Fibroblast of skin of right biceps (primary cell): Measurements from ENCODE around the gene C10orf105.

Experiments used
- DNase-seq: peaks from one replicate; pipeline ENCODE4 v3.0.0-alpha.2; 2013

The C10orf105 gene

DNA sequence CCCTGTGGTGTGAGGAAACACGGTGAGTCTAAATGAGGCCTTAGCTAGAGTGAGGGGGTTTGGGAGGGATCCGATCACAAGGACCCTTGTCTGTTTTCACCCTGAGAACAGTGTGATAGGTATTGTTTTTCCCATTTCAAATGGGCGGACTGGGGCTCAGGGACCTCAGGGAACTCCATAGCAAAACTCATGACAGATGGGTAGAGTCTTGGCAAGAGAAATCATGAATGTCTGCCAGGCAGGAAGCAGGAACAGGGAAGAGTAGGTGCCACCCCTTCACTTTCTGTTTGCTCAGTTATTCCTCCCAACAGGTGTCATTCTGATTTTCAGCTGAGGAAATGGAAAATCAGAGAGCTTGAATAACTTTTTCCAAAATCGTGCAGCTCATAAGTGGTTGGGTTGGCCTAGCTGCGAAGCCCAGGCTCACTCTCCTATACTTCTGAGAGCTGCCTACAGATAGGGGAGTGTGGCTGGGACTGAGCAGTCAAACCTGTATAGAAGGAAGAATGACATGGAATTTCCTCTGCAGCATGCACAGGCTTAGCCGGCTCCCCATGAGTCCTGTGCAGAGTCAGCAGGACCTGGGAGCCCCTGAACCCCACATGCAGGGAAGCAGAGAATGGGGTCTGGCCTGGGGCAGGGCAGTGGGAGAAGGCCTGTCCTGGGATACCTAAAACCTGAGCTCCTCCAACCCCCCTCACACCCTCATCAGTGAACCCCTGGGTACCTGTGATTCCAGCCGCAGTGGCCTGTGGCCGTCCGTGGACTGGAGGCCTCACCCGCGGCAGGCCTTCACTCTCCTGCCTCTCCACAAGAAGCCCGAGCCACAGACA lies 17.6 kb upstream of the C10orf105 start:
- DNase-seq, result no peak

DNA sequence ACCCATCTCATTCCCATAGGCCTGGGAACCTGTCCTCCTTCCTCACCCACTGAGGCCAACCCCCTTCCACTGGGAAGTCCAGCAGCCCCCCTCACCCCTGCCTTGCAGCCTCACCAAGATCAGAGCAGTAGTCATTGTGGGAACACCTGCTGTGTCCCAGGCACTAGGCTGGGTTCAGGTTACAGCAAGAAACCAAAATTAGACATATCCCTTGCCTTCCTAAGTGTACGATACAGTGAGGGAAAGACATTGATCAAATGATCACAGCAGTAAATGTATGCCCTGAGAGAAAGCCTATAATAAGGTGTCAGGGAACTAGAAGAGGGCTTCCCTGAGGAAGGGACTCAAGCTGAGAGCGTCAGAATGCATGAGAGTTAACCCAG lies 17.0 kb upstream of the C10orf105 start:
- DNase-seq, result no peak

DNA sequence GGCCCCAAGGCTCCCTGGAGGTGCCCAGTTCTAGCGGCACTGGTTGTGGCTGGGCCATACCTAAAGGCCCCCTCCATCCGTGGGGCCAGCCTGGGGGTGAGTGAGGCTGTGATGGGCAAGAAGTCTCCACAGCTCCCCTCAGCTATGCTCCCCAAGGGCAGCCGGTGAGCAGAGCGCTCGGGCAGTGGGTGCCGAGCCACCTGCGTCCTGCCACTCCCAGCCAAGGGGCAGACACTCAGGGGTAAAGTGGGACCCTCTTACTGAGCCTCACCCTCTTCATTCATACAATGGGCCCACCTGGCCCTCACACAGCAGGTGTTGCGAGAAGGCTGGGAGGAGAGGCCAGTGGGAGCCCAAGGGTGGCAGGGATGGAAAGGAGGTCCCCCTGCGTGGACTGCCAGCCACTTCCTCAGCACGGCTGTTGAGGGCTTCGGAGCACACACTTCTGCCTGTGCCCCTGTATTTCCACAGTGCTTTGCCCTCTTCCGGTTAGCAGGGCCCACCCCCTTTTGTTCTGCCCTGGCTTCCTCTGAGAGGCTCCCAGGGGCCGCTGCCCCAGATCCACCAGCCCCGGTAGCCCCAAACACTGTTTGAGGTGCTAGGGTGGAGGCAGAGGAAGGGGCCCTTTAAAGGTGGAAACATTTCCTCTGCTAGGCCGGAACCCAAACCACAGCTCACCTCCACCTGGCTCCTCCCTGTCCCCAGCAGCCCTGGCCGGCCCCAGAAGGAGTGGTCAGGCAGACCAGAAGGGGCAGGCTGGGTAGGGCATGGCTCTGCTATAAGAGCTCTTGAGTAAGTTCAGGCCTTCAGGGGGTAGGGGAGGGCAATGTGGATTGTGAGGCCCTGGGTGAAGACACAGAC lies 16.4 kb upstream of the C10orf105 start:
- no peak for DNase-seq

DNA sequence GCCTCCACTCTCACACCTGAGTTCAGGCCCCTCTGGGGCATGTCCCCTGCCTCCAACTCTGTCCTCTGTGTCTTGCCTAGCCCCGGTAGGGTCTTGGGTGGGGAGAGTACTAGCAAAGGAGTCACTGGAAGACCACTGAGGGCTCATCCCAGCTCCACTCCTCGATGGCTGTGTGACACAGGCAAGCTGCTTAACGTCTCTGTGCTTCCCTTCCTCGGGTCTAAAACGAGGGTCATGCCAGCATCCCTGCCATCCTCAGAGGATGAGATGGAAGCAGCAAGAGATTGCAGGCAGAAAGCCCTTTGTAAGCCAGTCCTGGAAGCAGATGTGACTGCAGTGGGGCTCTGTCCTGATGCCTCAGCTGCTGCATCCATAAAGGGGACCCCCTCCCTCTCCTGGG lies 15.2 kb upstream of the C10orf105 start:
- no peak for DNase-seq

DNA sequence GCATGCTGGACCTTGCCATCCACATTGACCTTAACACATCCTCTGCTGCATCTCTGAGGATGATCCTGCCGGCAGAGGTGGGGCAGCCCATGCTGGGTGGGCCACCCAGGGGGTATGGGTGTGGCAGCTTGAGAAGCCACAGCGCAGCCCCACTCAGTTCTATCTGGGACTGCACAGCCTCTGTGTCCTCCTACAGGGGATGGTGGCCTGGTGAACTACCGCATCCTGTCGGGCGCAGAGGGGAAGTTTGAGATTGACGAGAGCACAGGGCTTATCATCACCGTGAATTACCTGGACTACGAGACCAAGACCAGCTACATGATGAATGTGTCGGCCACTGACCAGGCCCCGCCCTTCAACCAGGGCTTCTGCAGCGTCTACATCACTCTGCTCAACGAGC lies 12.2 kb upstream of the C10orf105 start:
- no peak for DNase-seq

DNA sequence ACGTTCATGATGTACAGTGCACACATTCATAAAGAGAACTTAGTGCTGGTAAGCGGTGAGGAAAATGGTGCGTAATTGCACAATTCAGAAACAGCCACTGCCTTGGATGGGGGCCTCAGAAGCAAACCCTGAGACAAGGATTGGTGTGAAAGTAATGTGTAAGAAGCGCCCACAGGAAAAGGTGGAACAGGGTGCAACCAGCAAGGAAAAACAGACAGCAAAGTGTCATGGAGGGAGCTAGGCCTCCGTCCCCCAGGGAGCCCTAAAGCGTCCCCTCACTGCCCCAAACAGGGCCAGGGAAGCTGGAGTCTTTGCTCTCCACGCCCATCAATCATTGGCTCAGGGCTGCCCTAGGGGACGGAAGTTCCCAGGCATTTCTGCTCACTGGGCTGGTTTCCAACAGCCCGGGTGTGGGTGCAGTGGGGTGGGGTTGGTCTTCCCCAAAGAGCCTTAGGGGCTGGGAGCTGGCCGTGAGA lies 9.6 kb upstream of the C10orf105 start:
- no peak for DNase-seq

DNA sequence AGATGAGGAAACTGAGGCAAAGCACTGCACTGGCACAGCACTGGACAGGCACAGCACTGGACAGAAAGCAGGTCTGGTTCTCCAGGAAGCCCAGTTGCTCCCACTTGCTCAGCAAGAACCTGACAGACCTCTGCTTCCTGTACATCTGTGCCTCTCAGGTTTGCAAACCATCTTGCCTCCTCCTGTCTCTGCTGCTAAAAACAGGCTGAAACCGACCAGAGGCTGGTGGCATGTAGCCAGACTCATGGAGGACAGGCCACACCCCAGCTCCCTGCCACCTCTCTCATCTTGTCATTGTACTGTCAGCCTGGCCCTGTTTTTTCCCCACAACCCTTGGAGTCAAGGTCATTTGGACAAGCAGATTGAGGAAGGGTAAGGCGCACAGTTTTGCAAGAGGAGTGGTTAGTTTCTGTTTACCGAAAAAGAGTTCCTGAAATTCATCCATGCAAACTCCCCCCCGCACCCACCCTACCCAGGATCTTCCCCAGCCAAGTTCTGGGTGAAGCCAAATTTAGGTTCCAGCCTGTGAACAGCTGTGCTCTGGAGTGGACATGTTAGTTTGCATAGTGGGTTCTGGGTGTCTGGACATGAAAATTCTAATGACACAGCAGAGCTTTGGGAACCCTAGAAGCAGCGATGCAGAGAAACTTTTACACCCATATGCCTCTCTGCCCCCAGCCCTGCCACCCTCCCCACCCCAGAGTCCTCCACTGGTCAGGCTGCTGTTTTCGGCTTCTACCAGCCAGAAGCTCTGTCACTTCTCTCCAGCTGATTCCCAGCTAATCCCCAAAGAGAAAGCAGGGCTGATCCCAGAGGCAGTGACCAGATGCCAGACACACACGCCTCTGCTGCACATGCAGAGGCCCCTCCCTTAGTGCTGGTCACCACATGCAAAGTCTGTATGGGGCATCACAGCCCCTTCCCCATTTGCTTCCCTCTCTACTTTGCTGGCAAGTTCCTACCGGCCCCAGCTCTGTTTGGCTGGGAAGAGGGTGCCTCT lies 8.5 kb upstream of the C10orf105 start:
- no peak for DNase-seq

DNA sequence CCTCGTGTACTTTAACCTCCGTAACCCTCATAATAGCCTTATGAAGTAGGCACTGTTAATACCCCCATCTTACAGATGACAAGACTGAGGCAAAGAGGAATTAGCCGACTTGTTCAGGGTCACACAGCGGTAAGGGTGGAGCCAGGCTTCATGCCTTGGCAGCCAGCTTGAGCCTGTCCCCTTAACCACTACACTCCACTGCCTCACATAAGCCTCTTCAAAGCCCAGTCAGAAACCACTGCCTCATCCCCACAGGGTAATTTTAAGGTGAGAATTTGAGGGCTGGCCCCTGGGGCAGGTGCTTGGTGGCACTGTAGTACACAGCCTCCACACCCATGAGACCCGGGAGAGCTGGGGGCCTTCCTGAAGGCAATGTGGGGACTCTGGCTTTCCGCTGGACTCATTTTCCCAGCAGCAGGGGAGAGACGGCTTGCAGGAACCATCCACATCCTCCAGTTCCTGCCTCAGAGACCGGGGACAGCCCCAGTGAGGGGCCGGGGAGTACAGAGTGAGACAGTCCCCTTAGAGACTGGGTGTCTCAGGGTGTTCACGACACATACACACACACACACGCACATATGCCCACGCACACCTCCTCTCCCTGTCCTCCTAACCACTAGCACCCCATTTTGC lies 7.6 kb upstream of the C10orf105 start:
- DNase-seq, result no peak

DNA sequence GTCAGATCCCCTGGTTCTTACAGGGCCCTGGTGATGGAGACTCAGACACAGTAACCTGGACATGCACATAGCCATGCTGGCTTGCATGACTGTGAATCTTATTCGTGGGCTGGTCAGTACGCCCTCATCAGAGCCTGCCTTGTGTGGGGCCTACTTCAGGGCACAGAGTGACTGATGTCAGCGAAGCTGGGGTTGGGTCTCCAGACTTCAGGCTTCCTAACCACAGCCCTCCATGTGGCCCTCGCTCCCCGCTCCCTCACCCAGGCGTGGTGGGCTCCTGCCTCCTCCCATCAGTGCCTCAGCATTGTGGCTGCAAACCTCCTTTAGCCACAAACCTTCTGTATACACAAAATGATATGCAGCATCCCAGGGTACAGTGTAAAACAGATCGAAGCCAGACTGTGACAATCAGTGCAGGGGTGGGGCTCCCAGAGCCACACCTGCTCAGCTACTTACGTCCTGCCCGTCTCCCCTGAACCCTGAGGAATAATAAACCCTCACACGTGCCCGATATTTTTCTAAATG lies 7.1 kb upstream of the C10orf105 start:
- no peak for DNase-seq

DNA sequence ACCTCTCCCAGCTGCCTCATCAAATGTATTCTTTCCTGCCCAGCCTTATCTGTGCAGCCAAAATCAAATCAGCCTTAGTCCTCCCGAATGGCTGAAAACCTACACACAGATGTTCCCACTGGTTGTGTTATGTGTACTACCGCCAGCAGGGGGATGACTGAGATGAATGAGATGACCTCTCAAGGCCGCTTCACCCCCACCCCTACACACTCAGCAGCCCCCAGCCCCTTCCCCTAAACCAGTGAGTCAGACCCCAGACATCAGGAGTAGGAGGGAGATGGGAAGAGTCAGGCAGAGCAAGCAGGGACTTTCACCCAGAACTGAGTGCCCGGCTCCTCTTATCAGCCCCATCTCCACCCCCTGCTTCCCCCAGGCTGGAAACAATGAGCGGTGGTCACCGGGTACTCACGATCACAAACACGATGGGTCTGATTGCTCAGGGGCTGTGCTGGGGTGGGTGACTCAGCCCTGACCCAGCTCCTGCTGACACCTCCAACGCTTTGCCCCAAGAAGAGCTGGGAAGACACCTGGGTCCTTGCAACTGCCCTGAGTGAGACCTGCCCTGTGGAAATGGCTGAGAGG lies 6.5 kb upstream of the C10orf105 start:
- peak; percentile 25 for DNase-seq

DNA sequence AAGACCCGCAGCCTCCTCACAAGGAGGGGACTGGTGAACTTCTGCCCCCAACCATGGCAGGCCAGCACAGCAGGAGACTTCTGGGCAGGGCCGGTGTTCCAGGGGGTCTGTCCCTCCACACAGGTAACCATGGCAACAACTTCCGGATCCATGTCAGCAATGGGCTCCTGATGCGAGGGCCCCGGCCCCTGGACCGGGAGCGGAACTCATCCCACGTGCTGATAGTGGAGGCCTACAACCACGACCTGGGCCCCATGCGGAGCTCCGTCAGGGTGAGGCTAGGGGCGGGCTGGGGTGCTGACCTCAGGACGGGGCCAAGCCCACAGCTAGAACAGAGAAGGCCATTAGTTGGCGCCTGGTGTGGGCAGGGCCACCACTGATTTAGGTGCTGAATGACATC lies 5.7 kb upstream of the C10orf105 start:
- DNase-seq, result no peak

DNA sequence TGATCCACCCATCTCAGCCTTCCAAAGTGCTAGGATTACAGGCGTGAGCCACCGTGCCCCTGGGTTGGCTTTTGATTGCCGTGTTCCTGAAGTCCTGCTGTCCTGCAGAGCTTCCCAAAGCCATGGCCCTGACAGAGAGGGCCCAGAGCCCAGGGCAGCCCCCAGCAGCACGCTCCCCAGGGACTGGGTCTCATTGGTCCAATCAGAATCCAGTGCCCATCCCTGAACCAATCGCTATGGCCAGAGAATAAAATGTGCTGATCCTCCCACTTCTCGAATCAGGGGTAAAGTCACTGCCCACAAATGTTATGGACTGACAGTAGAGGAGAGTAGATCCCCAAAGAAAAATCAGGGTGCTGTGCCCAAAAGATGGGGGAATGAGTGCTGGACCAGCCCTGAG lies 5.0 kb upstream of the C10orf105 start:
- no peak for DNase-seq

DNA sequence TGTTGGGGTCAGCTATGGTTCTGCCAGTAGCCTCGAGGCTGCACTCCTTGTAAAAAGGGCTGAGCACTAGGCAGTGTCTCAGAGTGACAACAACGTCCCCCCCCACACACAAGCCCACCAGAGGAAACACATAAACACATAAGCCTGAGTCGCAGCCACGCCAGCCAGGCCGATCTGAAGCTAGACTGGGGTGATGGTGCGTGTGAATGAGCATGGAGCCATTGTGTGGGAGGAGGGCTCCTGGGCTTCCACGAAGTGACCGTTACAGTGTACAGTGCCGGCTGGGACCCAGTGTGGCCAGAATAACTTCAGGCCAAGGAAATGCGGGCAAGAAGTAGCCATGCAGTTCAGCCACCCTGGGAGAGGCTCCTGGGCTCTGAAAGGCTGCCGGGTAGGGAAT lies 3.7 kb upstream of the C10orf105 start:
- no peak for DNase-seq

DNA sequence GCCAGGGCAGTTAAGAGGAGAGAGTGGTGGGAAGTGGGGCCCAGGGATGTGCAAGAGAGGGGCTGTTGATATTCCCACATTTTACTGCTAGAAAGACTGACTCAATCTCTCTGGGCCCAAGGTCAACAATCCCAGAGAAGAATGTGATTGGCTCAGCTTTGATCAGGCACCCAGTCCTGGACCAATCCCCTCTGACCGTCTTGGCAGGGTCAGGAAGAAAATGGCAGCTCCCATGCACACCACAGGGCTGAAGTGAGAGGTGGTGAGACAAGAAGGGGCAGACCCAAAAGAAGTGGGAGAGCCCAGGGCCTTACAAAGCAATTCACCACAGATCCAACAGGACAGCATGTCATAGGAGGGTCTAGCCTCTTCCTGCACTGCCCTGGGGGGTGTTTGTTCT lies 3.3 kb upstream of the C10orf105 start:
- no peak for DNase-seq

DNA sequence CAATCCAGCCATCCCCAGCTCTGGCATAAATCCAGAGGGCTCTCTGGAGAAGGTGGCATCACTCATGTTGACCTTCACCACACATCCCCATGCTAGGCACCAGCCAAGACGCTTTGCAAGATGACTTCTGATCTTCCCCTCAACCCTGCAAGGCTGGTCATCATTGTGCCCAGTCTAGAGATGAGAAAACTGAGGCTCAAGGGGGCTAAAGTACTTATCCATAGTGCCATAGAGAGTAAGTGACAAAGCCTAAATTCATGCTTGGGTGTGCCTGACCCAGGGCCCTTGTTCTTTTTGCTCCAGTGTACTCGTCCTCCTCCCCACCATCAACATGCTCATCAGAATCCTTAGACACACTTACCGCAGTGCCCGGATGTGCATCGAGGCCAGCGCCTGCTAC lies 1.7 kb upstream of the C10orf105 start:
- no peak for DNase-seq

DNA sequence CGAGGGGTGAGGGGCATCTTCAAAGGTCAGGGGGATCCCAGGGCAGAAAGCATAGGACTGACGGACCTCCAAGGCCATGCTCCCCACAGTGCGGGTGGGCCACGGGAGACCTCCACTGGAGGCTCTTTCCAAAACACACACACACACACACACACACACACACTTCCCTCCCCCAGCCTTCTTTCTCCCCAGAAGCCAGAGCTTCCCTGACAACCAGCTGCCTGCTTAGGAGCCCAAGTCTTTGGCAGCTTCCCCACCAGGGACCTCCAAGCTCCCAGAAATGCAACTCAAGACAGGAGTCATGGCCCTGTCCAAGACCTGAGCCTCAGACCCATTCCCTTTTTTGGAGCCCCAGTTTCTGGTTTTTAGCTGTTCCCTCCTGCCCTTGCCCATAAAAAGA lies 710 bp upstream of the C10orf105 start:
- DNase-seq, result no peak

DNA sequence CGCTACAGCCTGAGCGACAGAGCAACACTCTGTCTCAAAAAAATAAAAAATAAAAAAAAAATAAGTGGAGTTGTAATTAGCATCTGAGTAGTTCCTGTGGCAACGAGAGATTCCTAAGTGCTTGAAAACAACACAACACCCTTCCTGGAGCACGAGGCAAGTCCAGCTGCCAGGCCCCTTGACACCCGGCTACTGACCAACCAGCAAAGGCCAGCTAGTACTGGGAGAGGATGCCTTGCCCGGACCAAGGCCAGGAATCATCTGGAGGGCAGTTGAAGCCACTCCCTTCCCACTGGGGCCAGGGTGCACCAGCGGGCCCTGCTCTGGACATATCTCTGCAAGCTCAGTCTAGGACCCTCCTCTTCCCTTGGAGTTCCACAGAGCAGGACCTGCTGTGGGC lies 536 bp downstream of the C10orf105 start:
- no peak for DNase-seq

DNA sequence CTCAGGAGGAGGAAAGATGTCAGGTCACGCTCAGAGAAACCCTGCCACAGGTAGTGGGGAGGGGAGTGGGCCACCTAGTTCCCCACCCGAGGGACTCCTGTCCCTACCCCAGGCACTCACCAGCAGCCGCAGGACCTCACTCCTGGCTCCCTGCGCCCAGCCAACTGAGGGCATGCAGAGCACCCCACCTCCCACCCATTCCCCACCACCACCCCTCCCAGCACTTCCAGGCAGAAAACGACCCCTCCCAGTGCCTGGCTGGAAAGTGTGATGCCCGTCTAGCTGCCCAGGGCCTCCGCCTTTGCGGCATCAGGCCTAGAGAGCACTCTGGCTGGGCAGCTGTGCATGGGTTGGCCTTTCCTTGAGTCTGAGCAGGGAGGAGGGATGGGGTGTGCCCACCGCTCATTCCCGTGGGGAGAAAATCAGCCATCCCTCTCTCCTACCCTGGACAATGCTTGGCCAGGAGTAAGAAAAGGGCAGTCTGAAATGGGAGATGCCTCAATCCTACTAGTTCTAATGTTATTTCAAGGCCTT lies 1.3 kb downstream of the C10orf105 start:
- DNase-seq, result no peak

DNA sequence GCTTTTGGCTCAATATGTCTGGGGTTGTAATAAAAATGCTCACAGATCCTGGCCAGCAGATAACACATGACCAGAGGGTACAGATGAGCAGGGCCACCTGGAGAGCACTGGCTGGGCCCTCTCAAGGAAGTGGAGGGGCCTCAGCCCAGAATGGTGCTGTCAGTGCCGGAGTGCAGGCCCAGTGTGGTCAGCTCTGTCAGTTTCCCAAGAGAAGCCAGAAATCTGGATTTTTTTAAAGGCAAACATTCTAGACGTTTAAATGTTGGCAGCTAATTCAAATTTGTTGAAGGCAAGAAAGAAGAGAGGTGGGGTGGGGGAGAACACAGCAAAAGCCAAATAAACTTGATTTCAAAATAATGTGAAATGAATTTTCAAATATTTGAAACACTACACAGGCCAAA lies 2.0 kb downstream of the C10orf105 start:
- no peak for DNase-seq

DNA sequence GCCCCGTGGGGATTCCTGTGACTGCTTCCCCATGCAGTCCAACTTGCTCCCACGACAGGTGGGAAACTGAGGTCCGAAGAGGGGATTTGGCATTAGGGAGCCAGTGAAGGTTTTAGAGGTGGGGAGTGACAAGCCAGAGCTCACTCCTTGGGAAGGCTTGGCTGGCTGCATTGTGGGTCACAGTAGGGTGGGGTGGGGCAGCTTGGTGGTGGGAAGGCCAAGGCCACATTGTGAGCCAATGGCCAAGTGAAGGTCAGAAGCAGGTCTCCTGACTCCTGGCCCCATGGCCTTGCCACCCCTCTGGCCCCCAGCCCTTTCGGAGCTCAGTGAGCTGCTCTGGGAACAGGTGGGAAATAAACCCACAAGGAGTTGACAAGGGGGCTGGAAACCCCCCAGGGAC lies 2.5 kb downstream of the C10orf105 start:
- no peak for DNase-seq

DNA sequence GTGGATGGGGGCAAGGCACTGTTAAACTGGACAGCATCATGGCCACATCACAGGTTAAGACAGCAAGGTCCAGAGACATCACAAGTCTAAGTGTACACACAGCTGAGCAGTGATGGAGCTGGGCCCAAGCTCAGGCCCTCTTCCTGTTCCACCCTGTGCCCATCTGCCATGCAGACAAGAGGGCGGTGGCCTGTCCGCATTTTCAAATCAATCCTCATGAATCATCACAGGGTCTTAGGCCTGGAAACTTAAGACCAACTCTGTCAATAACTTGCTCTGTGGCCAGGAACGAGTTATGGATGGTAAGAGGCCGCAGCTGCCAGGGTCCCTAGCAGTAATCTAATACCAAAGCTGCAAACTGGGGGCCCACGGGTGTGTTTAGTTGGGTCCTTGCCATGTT lies 3.2 kb downstream of the C10orf105 start:
- no peak for DNase-seq
